Trophoblast cell (in vitro differentiated cells and primary cell): ENCODE data around the gene CCDC14.

Source experiments
- DNase-seq, 2 donors: peaks; one replicate each; pipeline ENCODE4 v3.0.0-alpha.2; 2016
- H2AFZ ChIP-seq: 2 replicates; pipeline ENCODE4 v1.6.1; 2013; ENCODE audit warnings: low read length, moderate library complexity, mild to moderate bottlenecking; ENCODE audit not compliant: insufficient read depth, poor library complexity
- H2AK5ac ChIP-seq: 2 replicates; pipeline ENCODE4 v1.6.1; 2013; ENCODE audit warnings: mild to moderate bottlenecking, low read length
- H2BK120ac ChIP-seq: 2 replicates; pipeline ENCODE4 v1.6.1; 2013; ENCODE audit warnings: low read length, mild to moderate bottlenecking, moderate library complexity; ENCODE audit not compliant: insufficient read depth, poor library complexity
- H2BK12ac ChIP-seq: 2 replicates; pipeline ENCODE4 v1.6.1; 2013; ENCODE audit warnings: mild to moderate bottlenecking, low read length, moderate library complexity
- H2BK5ac ChIP-seq: 2 replicates; pipeline ENCODE4 v1.6.1; 2013; ENCODE audit warnings: low read length, low read depth, moderate library complexity, mild to moderate bottlenecking; ENCODE audit not compliant: poor library complexity
- H3K14ac ChIP-seq: 2 replicates; pipeline ENCODE4 v1.6.1; 2013; ENCODE audit warnings: mild to moderate bottlenecking, low read length
- H3K18ac ChIP-seq: 2 replicates; pipeline ENCODE4 v1.6.1; 2013; ENCODE audit warnings: mild to moderate bottlenecking, low read length
- H3K23ac ChIP-seq: 2 replicates; pipeline ENCODE4 v1.6.1; 2013; ENCODE audit warnings: low read length
- H3K27ac ChIP-seq: 2 replicates; pipeline ENCODE4 v1.5.1; 2013; ENCODE audit warnings: low read depth, mild to moderate bottlenecking, inconsistent platforms, low read length, moderate library complexity
- H3K27me3 ChIP-seq: 2 replicates; pipeline ENCODE4 v1.6.1; 2013; ENCODE audit warnings: inconsistent platforms, mild to moderate bottlenecking, low read length, moderate library complexity; ENCODE audit not compliant: insufficient read depth
- H3K36me3 ChIP-seq, 2 experiments: 1 replicate in 1 of 2; 2 replicates in 1 of 2; pipeline ENCODE4 v1.6.1; 2013; ENCODE audit warnings: low read length in 2 of 2, mild to moderate bottlenecking in 2 of 2, moderate library complexity in 1 of 2; ENCODE audit not compliant: insufficient read depth in 2 of 2, control insufficient read depth in 1 of 2
- H3K4ac ChIP-seq: 2 replicates; pipeline ENCODE4 v1.6.1; 2013; ENCODE audit warnings: low read depth, mild to moderate bottlenecking, low read length, moderate library complexity
- H3K4me1 ChIP-seq, 2 experiments: 1 replicate in 1 of 2; 2 replicates in 1 of 2; pipeline ENCODE4 v1.6.1; 2013; ENCODE audit warnings: low read length in 2 of 2, mild to moderate bottlenecking in 2 of 2, moderate library complexity in 1 of 2; ENCODE audit not compliant: insufficient read depth in 2 of 2, control insufficient read depth in 1 of 2
- H3K4me2 ChIP-seq: 2 replicates; pipeline ENCODE4 v1.6.1; 2013; ENCODE audit warnings: inconsistent platforms, mild to moderate bottlenecking, low read length, moderate library complexity
- H3K4me3 ChIP-seq: 2 replicates; pipeline ENCODE4 v1.5.1; 2013; ENCODE audit warnings: mild to moderate bottlenecking, low read depth, low read length, inconsistent platforms
- H3K79me1 ChIP-seq: one replicate; pipeline ENCODE4 v1.6.1; 2013; ENCODE audit warnings: low read length
- H3K79me2 ChIP-seq: 2 replicates; pipeline ENCODE4 v1.6.1; 2013; ENCODE audit warnings: low read length, mild to moderate bottlenecking; ENCODE audit not compliant: control insufficient read depth, insufficient read depth, poor library complexity
- H3K9ac ChIP-seq: 2 replicates; pipeline ENCODE4 v1.6.1; 2013; ENCODE audit warnings: mild to moderate bottlenecking, low read length
- H3K9me3 ChIP-seq: 2 replicates; pipeline ENCODE4 v1.6.1; 2013; ENCODE audit warnings: low read depth, mild to moderate bottlenecking, control low read depth, inconsistent platforms, low read length; ENCODE audit not compliant: insufficient read depth
- H4K12ac ChIP-seq: 2 replicates; pipeline ENCODE4 v1.6.1; 2013; ENCODE audit warnings: low read depth, mild to moderate bottlenecking, low read length, moderate library complexity
- H4K8ac ChIP-seq: 2 replicates; pipeline ENCODE4 v1.6.1; 2013; ENCODE audit warnings: low read depth, mild to moderate bottlenecking, low read length, moderate library complexity
- H4K91ac ChIP-seq: one replicate; pipeline ENCODE4 v1.6.1; 2013; ENCODE audit warnings: low read depth, mild to moderate bottlenecking, low read length, moderate library complexity
- WGBS: extraction: QIAGEN DNeasy Blood & Tissue Kit; methylation state at CpG from one replicate; pipeline ENCODE4 v1.1.7; 2013; ENCODE audit warnings: missing lambda C conversion rate; ENCODE audit not compliant: insufficient read length, insufficient coverage; ENCODE audit errors: extremely low coverage; 5-methylcytosine and 5-hydroxymethylcytosine counted together

CCDC14 gene

GRCh38 chr3:123961508-123961856 is 453 bp upstream of the CCDC14 start:
- H3K79me2 ChIP-seq: peaks cover 5% of the 10 kb centered on the region
- H3K79me1 ChIP-seq: peaks cover 6% of the 10 kb centered on the region
- peak overlapping the region; percentile 79 for H3K4me2 ChIP-seq
- H3K9me3 ChIP-seq: no peaks in the 10 kb centered on the region
- H3K27me3 ChIP-seq: no peaks in the 10 kb centered on the region
- H3K23ac ChIP-seq: no peak overlapping the region
- no peak for DNase-seq
- no peak overlapping the region for H3K9ac ChIP-seq
- H3K14ac ChIP-seq: no peak overlapping the region
- no peak overlapping the region for H4K91ac ChIP-seq
- no peaks in the 10 kb centered on the region for H3K36me3 ChIP-seq
- WGBS: no CpG with 5 or more reads among the region's 15 CpGs
- H2AFZ ChIP-seq: no peak overlapping the region
- H2BK12ac ChIP-seq: no peak overlapping the region
- no peak overlapping the region for H4K12ac ChIP-seq
- peak overlapping the region; percentile 47 for H4K8ac ChIP-seq
- no peak overlapping the region for H3K18ac ChIP-seq
- H3K4me3 ChIP-seq: no peak overlapping the region
- H2AK5ac ChIP-seq: no peak overlapping the region
- H3K4me1 ChIP-seq: no peaks in the 10 kb centered on the region
- H3K27ac ChIP-seq: no peak overlapping the region
- no peak overlapping the region for H3K4ac ChIP-seq
- H2BK5ac ChIP-seq: no peak overlapping the region
- H2BK120ac ChIP-seq: no peak overlapping the region

GRCh38 chr3:123953735-123954134 is 7.3 kb downstream of the CCDC14 start:
- H3K27me3 ChIP-seq: no peaks in the 10 kb centered on the region
- no peak overlapping the region for H2AK5ac ChIP-seq
- no peak overlapping the region for H3K9ac ChIP-seq
- no peaks in the 10 kb centered on the region for H3K9me3 ChIP-seq
- no peak overlapping the region for H2AFZ ChIP-seq
- H3K4me1 ChIP-seq: no peaks in the 10 kb centered on the region
- H4K91ac ChIP-seq: no peak overlapping the region
- no peak overlapping the region for H3K23ac ChIP-seq
- H4K12ac ChIP-seq: no peak overlapping the region
- WGBS: no CpG with 5 or more reads among the region's 4 CpGs
- no peak overlapping the region for H2BK5ac ChIP-seq
- DNase-seq: no peak
- H3K79me1 ChIP-seq: no peaks in the 10 kb centered on the region
- H3K36me3 ChIP-seq: peaks cover 2 to 13% of the 10 kb centered on the region in 2 experiments
- no peak overlapping the region for H3K14ac ChIP-seq
- no peak overlapping the region for H3K4me3 ChIP-seq
- H3K79me2 ChIP-seq: no peaks in the 10 kb centered on the region
- no peak overlapping the region for H3K4ac ChIP-seq
- H3K4me2 ChIP-seq: no peak overlapping the region
- no peak overlapping the region for H3K27ac ChIP-seq
- H2BK120ac ChIP-seq: no peak overlapping the region
- H3K18ac ChIP-seq: no peak overlapping the region
- H2BK12ac ChIP-seq: no peak overlapping the region
- H4K8ac ChIP-seq: no peak overlapping the region

- Histone ChIP-seq H3K4me3 (no peak overlapping the region), H3K9ac (no peak overlapping the region), H3K14ac (no peak overlapping the region), H3K9me3 (no peaks in the 10 kb centered on the region), H2AFZ (no peak overlapping the region), H4K12ac (no peak overlapping the region), H3K18ac (no peak overlapping the region), H4K8ac (no peak overlapping the region), H4K91ac (no peak overlapping the region), H2BK120ac (no peak overlapping the region), H3K4ac (no peak overlapping the region), H3K27me3 (no peaks in the 10 kb centered on the region), H3K27ac (no peak overlapping the region), H3K4me1 (no peaks in the 10 kb centered on the region), H3K23ac (no peak overlapping the region), H2BK12ac (no peak overlapping the region), H3K4me2 (no peak overlapping the region), H2AK5ac (no peak overlapping the region), H3K36me3 (peaks cover 5 to 19% of the 10 kb centered on the region in 2 experiments), H2BK5ac (no peak overlapping the region), H3K79me1 (no peaks in the 10 kb centered on the region), H3K79me2 (no peaks in the 10 kb centered on the region)
- WGBS: no CpG with 5 or more reads among the region's 4 CpGs
- no peak for DNase-seq
These were observed 8.0 kb downstream of the CCDC14 start for GRCh38 chr3:123952844-123953520.

GRCh38 chr3:123951522-123952447 is 9.2 kb downstream of the CCDC14 start:
- Histone ChIP-seq H3K23ac (no peak overlapping the region), H3K4me2 (no peak overlapping the region), H3K9ac (no peak overlapping the region), H3K79me2 (no peaks in the 10 kb centered on the region), H2BK5ac (no peak overlapping the region), H2BK12ac (no peak overlapping the region), H3K36me3 (peaks cover 5 to 23% of the 10 kb centered on the region in 2 experiments), H3K4ac (no peak overlapping the region), H4K8ac (no peak overlapping the region), H3K27ac (no peak overlapping the region), H3K14ac (no peak overlapping the region), H3K9me3 (no peaks in the 10 kb centered on the region), H4K12ac (no peak overlapping the region), H3K4me3 (no peak overlapping the region), H2AFZ (no peak overlapping the region), H2AK5ac (no peak overlapping the region), H3K4me1 (no peaks in the 10 kb centered on the region), H3K18ac (no peak overlapping the region), H3K27me3 (no peaks in the 10 kb centered on the region), H4K91ac (no peak overlapping the region), H3K79me1 (no peaks in the 10 kb centered on the region), H2BK120ac (no peak overlapping the region)
- DNase-seq: no peak
- WGBS: no CpG with 5 or more reads among the region's 6 CpGs
